Muscle layer of duodenum (tissue), 2 donors: ENCODE data around the gene CD99L2.

ENCODE experiments used
- H3K27ac ChIP-seq: one replicate; pipeline ENCODE4 v1.7.0; 2013; ENCODE audit warnings: mild to moderate bottlenecking, low read length
- H3K27me3 ChIP-seq: one replicate; pipeline ENCODE4 v1.7.0; 2013; ENCODE audit warnings: low read depth, mild to moderate bottlenecking, control low read depth, low read length
- H3K36me3 ChIP-seq, 2 donors: one replicate each; pipeline ENCODE4 v1.7.0; 2013; ENCODE audit warnings: low read length in 2 of 2, control low read depth in 1 of 2, mild to moderate bottlenecking in 1 of 2; ENCODE audit not compliant: insufficient read depth in 2 of 2, control insufficient read depth in 1 of 2
- H3K4me1 ChIP-seq, 2 donors: one replicate each; pipeline ENCODE4 v1.7.0; 2013; ENCODE audit warnings: low read length in 2 of 2, mild to moderate bottlenecking in 2 of 2, control low read depth in 1 of 2, moderate library complexity in 1 of 2; ENCODE audit not compliant: insufficient read depth in 2 of 2, control insufficient read depth in 1 of 2
- H3K4me3 ChIP-seq, 2 donors: one replicate each; pipeline ENCODE4 v1.7.0; 2013; ENCODE audit warnings: low read length in 2 of 2, low read depth in 1 of 2, mild to moderate bottlenecking in 1 of 2
- H3K9me3 ChIP-seq, 2 donors: one replicate each; pipeline ENCODE4 v1.7.0; 2013; ENCODE audit warnings: low read length in 2 of 2, control low read depth in 1 of 2, mild to moderate bottlenecking in 1 of 2; ENCODE audit not compliant: control insufficient read depth in 1 of 2
- donor health status: healthy.

The CD99L2 gene

DNA sequence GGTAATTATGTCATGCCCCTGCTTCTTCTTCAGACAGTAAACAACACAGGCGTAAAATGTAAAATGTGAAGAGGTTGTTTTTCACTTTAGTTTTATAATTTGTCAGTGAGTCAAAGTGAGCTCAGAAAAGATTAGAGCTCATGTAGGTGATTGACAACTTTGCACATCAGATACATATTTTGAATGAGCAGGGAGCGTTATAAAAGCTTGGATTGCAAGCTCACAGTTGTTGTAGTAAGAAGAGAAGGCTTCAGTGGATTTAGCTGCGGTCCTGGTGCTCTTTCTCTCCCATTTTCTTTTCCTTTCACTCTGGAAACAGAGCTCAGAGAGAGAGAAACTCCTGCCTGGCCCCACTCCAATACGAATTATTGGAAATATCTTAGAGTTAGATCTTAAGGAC, 178.8 kb downstream of the CD99L2 start:
- no peaks in the 10 kb centered on the region for H3K9me3 ChIP-seq
- H3K27me3 ChIP-seq, result no peaks in the 10 kb centered on the region
- H3K36me3 ChIP-seq, result no peaks in the 10 kb centered on the region
- H3K27ac ChIP-seq, result no peak overlapping the region
- no peak overlapping the region for H3K4me3 ChIP-seq
- H3K4me1 ChIP-seq, result no peaks in the 10 kb centered on the region
